Measurements from ENCODE around the gene TRMT2A. TPM values are rescaled to one million over a fixed set of nuclear protein-coding genes. Genes with fewer than 3 reads are reported as not detected.

The TRMT2A gene
- polyA plus RNA-seq, 1 donor (not counting 4 experiments of a cell fraction or from before 2014, with no cell fraction given), result 18.3 TPM

DNA sequence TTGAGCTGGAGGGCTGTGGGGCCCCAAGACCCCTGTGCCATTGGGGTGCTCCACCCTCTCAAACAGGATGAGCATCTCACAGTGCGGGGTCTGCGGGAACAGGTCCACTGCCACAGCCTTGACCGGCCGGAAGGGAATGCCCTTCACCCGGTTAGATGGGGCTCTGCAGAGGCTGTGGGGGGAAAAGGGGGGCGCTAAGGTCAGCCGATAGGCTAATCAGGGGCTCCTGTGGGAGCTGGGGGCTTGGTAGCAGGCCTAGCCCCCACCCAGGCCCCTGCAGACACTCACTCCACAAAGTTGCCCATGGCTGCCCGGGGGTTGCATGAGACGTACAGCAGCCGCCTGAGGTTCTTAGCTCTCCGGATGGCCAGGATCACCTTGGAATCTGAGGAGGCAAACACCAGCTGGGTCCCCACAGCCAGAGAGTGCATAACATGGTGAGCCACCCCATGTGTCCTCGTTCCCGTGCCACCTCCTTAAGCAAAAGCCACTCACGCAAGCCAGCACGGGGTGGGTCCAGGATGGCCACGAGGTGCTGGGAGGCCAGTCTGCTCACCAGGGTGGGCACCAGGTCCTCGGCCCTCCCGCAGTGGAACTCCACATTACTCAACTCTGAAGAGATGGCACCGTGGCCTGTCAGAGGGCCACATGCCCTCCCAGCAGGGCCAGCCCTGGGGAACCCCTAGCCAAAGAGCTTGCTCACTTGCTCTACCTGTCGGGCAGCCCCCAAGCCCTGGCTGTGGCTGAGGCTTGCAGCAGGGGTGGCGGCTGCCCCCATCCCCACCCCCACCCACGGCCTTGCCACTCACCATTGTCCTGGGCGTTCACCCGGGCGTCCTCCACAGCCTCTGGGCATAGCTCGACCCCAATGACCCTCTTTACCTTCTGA, 4.2 kb downstream of the TRMT2A start:
- Histone ChIP-seq H4K20me1 (ENCODE audit: control insufficient read depth, extremely low read depth, insufficient read depth, low read length) (no peaks in the 10 kb centered on the region), H3K9ac (ENCODE audit: control insufficient read depth, extremely low read depth, insufficient read depth, low read length) (no peak overlapping the region), H3K4me1 (ENCODE audit: control insufficient read depth, extremely low read depth, insufficient read depth, low read length) (peaks cover 8% of the 10 kb centered on the region), H3K4me2 (ENCODE audit: control insufficient read depth, extremely low read depth, insufficient read depth, low read depth, low read length) (no peak overlapping the region), H3K4me3 (ENCODE audit: control insufficient read depth in 2 of 3, extremely low read depth in 1 of 3, insufficient read depth in 2 of 3, low read depth in 1 of 3, low read length in 3 of 3) (no peak overlapping the region), H3K79me2 (ENCODE audit: control insufficient read depth, insufficient read depth, low read length) (peaks cover 36% of the 10 kb centered on the region), H3K27me3 (ENCODE audit: control insufficient read depth, extremely low read depth, insufficient read depth, low read length) (no peaks in the 10 kb centered on the region), H3K36me3 (ENCODE audit: control insufficient read depth in 2 of 2, extremely low read depth in 1 of 2, insufficient read depth in 2 of 2, low read length in 2 of 2) (peaks cover 37 to 43% of the 10 kb centered on the region in 2 experiments), H3K27ac (ENCODE audit: control insufficient read depth, insufficient read depth, low read length) (no peak overlapping the region), H3K9me1 (ENCODE audit: control insufficient read depth, extremely low read depth, insufficient read depth, low read length) (no peaks in the 10 kb centered on the region), H2AFZ (ENCODE audit: control insufficient read depth, low read length) (no peak overlapping the region), H3K9me3 (ENCODE audit: control insufficient read depth, low read depth, low read length) (no peaks in the 10 kb centered on the region)
- TF ChIP-seq, protein P1, sequence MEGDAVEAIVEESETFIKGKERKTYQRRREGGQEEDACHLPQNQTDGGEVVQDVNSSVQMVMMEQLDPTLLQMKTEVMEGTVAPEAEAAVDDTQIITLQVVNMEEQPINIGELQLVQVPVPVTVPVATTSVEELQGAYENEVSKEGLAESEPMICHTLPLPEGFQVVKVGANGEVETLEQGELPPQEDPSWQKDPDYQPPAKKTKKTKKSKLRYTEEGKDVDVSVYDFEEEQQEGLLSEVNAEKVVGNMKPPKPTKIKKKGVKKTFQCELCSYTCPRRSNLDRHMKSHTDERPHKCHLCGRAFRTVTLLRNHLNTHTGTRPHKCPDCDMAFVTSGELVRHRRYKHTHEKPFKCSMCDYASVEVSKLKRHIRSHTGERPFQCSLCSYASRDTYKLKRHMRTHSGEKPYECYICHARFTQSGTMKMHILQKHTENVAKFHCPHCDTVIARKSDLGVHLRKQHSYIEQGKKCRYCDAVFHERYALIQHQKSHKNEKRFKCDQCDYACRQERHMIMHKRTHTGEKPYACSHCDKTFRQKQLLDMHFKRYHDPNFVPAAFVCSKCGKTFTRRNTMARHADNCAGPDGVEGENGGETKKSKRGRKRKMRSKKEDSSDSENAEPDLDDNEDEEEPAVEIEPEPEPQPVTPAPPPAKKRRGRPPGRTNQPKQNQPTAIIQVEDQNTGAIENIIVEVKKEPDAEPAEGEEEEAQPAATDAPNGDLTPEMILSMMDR (optimal IDR thresholded peaks at IDR 0.05 in 1 of 3, IDR thresholded peaks at IDR 0.05 in 1 of 3, conservative IDR thresholded peaks at IDR 0.05 in 1 of 3; ENCODE audit: extremely low read depth in 1 of 3, insufficient read depth in 2 of 3, low read length in 3 of 3), result no peak
- no peak for TF ChIP-seq EZH2 (IDR thresholded peaks at IDR 0.05; ENCODE audit: low read length)
- no peak for FAIRE-seq
- dilution Hi-C loops (cut with MboI; ENCODE audit: extremely low pct_ligation_motif_present, low sequenced_read_pairs), result no loop called here
- DNase-seq (ENCODE audit: low read depth, low spot score), result no peak

DNA sequence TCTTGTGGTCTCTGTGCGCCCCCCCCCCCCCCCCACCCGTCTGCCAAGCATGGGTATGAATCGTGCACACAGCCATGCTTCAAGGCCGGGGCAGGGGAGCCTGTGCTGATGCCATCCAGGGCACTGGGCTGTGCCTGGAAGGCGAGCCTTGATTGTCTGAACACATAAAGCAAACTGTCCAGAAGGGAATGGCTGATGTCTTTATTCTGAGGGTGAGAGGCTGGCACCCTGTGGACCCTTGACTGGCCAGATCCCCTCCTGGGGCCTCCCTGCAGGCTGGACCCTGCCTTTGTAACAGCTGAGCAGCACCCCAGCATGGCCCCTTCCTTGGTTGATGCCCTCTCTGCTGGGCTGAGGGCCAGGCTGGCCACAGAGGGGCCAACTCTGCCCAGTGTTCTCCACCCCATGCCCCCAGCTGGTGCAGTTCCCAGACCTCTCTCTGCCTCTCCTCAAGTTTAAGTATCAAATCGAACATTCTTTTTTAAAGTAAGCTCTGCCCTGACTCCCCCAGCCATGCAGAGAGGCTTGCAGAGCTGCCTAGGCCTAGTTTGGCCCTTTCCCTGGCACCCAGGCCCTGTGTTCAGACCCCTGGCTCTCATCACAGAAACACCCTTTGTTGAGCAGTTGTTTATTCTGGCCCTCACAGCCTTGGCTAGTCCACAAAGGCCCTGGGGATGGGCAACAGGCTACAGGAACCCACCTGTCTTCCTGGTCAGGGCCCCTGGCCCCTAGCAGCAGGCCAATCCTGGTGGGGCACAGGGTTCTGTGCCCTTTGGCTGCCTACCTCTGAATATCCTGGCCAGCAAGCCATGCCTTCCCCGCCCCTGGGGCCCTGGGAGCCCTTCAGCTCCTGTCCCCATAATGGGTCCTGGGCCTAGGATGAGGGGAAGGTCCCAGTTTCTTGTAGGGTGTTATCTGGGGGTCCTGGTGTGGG, 5.1 kb downstream of the TRMT2A start:
- Histone ChIP-seq H3K4me2 (ENCODE audit: control insufficient read depth, extremely low read depth, insufficient read depth, low read depth, low read length) (no peak overlapping the region), H3K9ac (ENCODE audit: control insufficient read depth, extremely low read depth, insufficient read depth, low read length) (no peak overlapping the region), H3K79me2 (ENCODE audit: control insufficient read depth, insufficient read depth, low read length) (peaks cover 32% of the 10 kb centered on the region), H3K27ac (ENCODE audit: control insufficient read depth, insufficient read depth, low read length) (no peak overlapping the region), H3K9me3 (ENCODE audit: control insufficient read depth, low read depth, low read length) (no peaks in the 10 kb centered on the region), H3K4me1 (ENCODE audit: control insufficient read depth, extremely low read depth, insufficient read depth, low read length) (peaks cover 8% of the 10 kb centered on the region), H3K36me3 (ENCODE audit: control insufficient read depth in 2 of 2, extremely low read depth in 1 of 2, insufficient read depth in 2 of 2, low read length in 2 of 2) (peaks cover 44 to 52% of the 10 kb centered on the region in 2 experiments), H4K20me1 (ENCODE audit: control insufficient read depth, extremely low read depth, insufficient read depth, low read length) (no peaks in the 10 kb centered on the region), H3K4me3 (ENCODE audit: control insufficient read depth in 2 of 3, extremely low read depth in 1 of 3, insufficient read depth in 2 of 3, low read depth in 1 of 3, low read length in 3 of 3) (no peak overlapping the region), H3K9me1 (ENCODE audit: control insufficient read depth, extremely low read depth, insufficient read depth, low read length) (no peaks in the 10 kb centered on the region), H2AFZ (ENCODE audit: control insufficient read depth, low read length) (no peak overlapping the region), H3K27me3 (ENCODE audit: control insufficient read depth, extremely low read depth, insufficient read depth, low read length) (no peaks in the 10 kb centered on the region)
- FAIRE-seq (no peak), DNase-seq (ENCODE audit: low read depth, low spot score) (no peak)
- dilution Hi-C loops (cut with MboI; ENCODE audit: extremely low pct_ligation_motif_present, low sequenced_read_pairs), result no loop called here
- TF ChIP-seq, protein P1 (optimal IDR thresholded peaks at IDR 0.05 in 1 of 3, IDR thresholded peaks at IDR 0.05 in 1 of 3, conservative IDR thresholded peaks at IDR 0.05 in 1 of 3; ENCODE audit: extremely low read depth in 1 of 3, insufficient read depth in 2 of 3, low read length in 3 of 3), result no peak
- no peak for TF ChIP-seq EZH2 (IDR thresholded peaks at IDR 0.05; ENCODE audit: low read length)

Data from keratinocyte (primary cell).